ENCODE results near the gene TRPC4AP. TPM values are rescaled to one million over a fixed set of nuclear protein-coding genes. Genes with fewer than 3 reads are reported as not detected.

Gene TRPC4AP
- total RNA-seq, 2 experiments from 2014 or later = 31.9 to 38.8 TPM

GRCh38 chr20:34953960-34954359 is 138.6 kb downstream of the TRPC4AP start:
- ChIA-PET POLR2A (no interaction called here), CTCF (ENCODE audit: unreplicated experiment) (no interaction called here)
- H3K4me2 ChIP-seq (ENCODE audit: low read length) = peak overlapping the region; percentile 82
- BruUV-seq (replicated peaks) = no TSS peak
- TF ChIP-seq EZH2phosphoT487 (IDR thresholded peaks at IDR 0.05; ENCODE audit: borderline replicate concordance, low read depth, low read length) = no peak
- TF ChIP-seq CTCF (conservative IDR thresholded peaks at IDR 0.05; ENCODE audit: low read length) = 0 out of 2 replicates have a peak, but pooled peaks have one; percentile 11
- H3K9me2 ChIP-seq (ENCODE audit: insufficient read depth, low read length) = no peaks in the 10 kb centered on the region
- peaks cover 13% of the 10 kb centered on the region; the same call in 1 of the 2 replicates for H3K79me2 ChIP-seq (ENCODE audit: insufficient read depth, low read depth, low read length)
- H3K4me1 ChIP-seq (ENCODE audit: insufficient read depth, low read length, poor library complexity, severe bottlenecking) = peaks cover 90% of the 10 kb centered on the region
- intact Hi-C loops (cut with micrococcal nuclease; ENCODE audit: unreplicated experiment) = loop anchor here (10.0 kb wide), 1 partner anchor 141 kb away; the partner anchor contains the start of gene TRPC4AP
- H3K36me3 ChIP-seq (ENCODE audit: insufficient read depth, low read length) = peaks cover 14% of the 10 kb centered on the region; the same call in 1 of the 2 replicates
- H3K9me3 ChIP-seq (ENCODE audit: low read length) = no peaks in the 10 kb centered on the region
- DNase-seq (ENCODE audit: low spot score) = no peak
- H3K27ac ChIP-seq (ENCODE audit: low read depth, low read length, poor library complexity, severe bottlenecking) = peak overlapping the region; percentile 13
- no peaks in the 10 kb centered on the region for H4K20me1 ChIP-seq (ENCODE audit: insufficient read depth, low read length)
- no peak overlapping the region for H2AFZ ChIP-seq (ENCODE audit: low read length)
- no peak overlapping the region for H3K4me3 ChIP-seq (ENCODE audit: low read depth, low read length, poor library complexity, severe bottlenecking)

DNA sequence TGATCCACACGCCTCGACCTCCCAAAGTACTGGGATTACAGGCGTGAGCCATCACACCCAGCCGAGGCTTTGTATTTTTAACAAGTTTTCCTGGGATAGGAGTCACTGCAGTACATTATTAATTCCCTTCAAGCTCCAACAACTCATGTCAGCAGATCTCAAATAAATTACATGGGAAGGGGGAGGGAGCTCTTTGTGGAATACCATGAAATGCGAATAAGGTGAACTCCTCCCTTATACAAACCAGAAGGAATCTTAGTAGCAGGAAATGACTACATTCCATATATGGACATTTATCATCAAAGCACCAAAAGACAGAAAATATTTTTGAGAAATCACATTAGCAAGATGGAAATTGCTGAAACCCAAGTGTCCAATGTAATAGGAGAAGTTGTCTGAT is 139.9 kb downstream of the TRPC4AP start:
- DNase-seq (ENCODE audit: low spot score) = no peak
- H4K20me1 ChIP-seq (ENCODE audit: insufficient read depth, low read length) = no peaks in the 10 kb centered on the region
- no peak overlapping the region for H3K4me3 ChIP-seq (ENCODE audit: low read depth, low read length, poor library complexity, severe bottlenecking)
- H3K4me1 ChIP-seq (ENCODE audit: insufficient read depth, low read length, poor library complexity, severe bottlenecking) = peaks cover 78% of the 10 kb centered on the region
- intact Hi-C loops (cut with micrococcal nuclease; ENCODE audit: unreplicated experiment) = loop anchor here (10.0 kb wide), 1 partner anchor 142 kb away; the partner anchor contains the start of gene TRPC4AP
- no TSS peak for BruUV-seq (replicated peaks)
- POLR2A ChIA-PET = interaction anchor here (0.5 to 2.0 kb wide), 4 partner anchors 11 to 487 kb away, joined by 3 to 9 read pairs (median 4); no protein-coding TSS in a partner anchor
- CTCF ChIA-PET (ENCODE audit: unreplicated experiment) = interaction anchor here (0.5 to 1.3 kb wide), 3 partner anchors 69 to 740 kb away, joined by 3 to 7 read pairs (median 4); no protein-coding TSS in a partner anchor
- H3K27ac ChIP-seq (ENCODE audit: low read depth, low read length, poor library complexity, severe bottlenecking) = peak overlapping the region; percentile 92
- no peak for TF ChIP-seq EZH2phosphoT487 (IDR thresholded peaks at IDR 0.05; ENCODE audit: borderline replicate concordance, low read depth, low read length)
- TF ChIP-seq CTCF (conservative IDR thresholded peaks at IDR 0.05; ENCODE audit: low read length) = no peak
- no peaks in the 10 kb centered on the region for H3K9me2 ChIP-seq (ENCODE audit: insufficient read depth, low read length)
- peak overlapping the region; percentile 35; the same call in 1 of the 2 replicates for H3K4me2 ChIP-seq (ENCODE audit: low read length)
- no peaks in the 10 kb centered on the region for H3K9me3 ChIP-seq (ENCODE audit: low read length)
- H3K36me3 ChIP-seq (ENCODE audit: insufficient read depth, low read length) = peaks cover 24% of the 10 kb centered on the region
- H3K79me2 ChIP-seq (ENCODE audit: insufficient read depth, low read depth, low read length) = peaks cover 13% of the 10 kb centered on the region; the same call in 1 of the 2 replicates
- no peak overlapping the region for H2AFZ ChIP-seq (ENCODE audit: low read length)

Small RNAs within 50 kb of the gene (microRNA-seq; reads per million reads assigned to microRNA genes)
- not detected for gene MIR499A (ENCODE audit: borderline replicate concordance)
- gene MIR499B (ENCODE audit: borderline replicate concordance) = not detected

Small RNAs within 50 kb of the gene (small RNA-seq; reads per million reads assigned to genes)
- gene MIR499A (not detected), gene RF00275 (not detected), gene RNU6-407P (not detected)

Other genes starting within 250 kb of the TRPC4AP start
- 1.5 and 2.7 TPM in 2 replicates for gene GGT7, start 220.0 kb downstream of the TRPC4AP start, total RNA-seq (2014; rRNA removed; shearing (Covaris generic))
- gene GGT7, start 220.0 kb downstream of the TRPC4AP start, total RNA-seq (2022) = 0.98 and 1.8 TPM in 2 replicates
- 21.0 and 21.4 TPM in 2 replicates for gene ACSS2, start 216.2 kb downstream of the TRPC4AP start, total RNA-seq (2014; rRNA removed; shearing (Covaris generic))
- gene ACSS2, start 216.2 kb downstream of the TRPC4AP start, total RNA-seq (2022) = 18.2 and 19.9 TPM in 2 replicates
- 91.4 and 105 TPM in 2 replicates for gene GSS, start 137.0 kb downstream of the TRPC4AP start, total RNA-seq (2014; rRNA removed; shearing (Covaris generic))
- 78.7 and 103 TPM in 2 replicates for gene GSS, start 137.0 kb downstream of the TRPC4AP start, total RNA-seq (2022)
- gene MYH7B, start 136.9 kb downstream of the TRPC4AP start, total RNA-seq (2014; rRNA removed; shearing (Covaris generic)) = 0.08 and 0.79 TPM in 2 replicates
- 0.63 and 0.70 TPM in 2 replicates for gene MYH7B, start 136.9 kb downstream of the TRPC4AP start, total RNA-seq (2022)
- gene EDEM2, start 54.5 kb upstream of the TRPC4AP start, total RNA-seq (2014; rRNA removed; shearing (Covaris generic)) = 19.1 and 19.7 TPM in 2 replicates
- 20.7 and 23.0 TPM in 2 replicates for gene EDEM2, start 54.5 kb upstream of the TRPC4AP start, total RNA-seq (2022)
- not detected in 2 replicates for gene PROCR, start 79.3 kb upstream of the TRPC4AP start, total RNA-seq (2014; rRNA removed; shearing (Covaris generic))
- gene PROCR, start 79.3 kb upstream of the TRPC4AP start, total RNA-seq (2022) = not detected in 2 replicates
- gene MMP24, start 133.9 kb upstream of the TRPC4AP start, total RNA-seq (2014; rRNA removed; shearing (Covaris generic)) = not detected in 2 replicates
- not detected in 2 replicates for gene MMP24, start 133.9 kb upstream of the TRPC4AP start, total RNA-seq (2022)
- 13.2 and 14.8 TPM in 2 replicates for gene MMP24OS, start 185.3 kb upstream of the TRPC4AP start, total RNA-seq (2014; rRNA removed; shearing (Covaris generic))
- 44.6 and 48.5 TPM in 2 replicates for gene MMP24OS, start 185.3 kb upstream of the TRPC4AP start, total RNA-seq (2022)
- 93.9 and 113 TPM in 2 replicates for gene EIF6, start 192.0 kb upstream of the TRPC4AP start, total RNA-seq (2014; rRNA removed; shearing (Covaris generic))
- 90.6 and 106 TPM in 2 replicates for gene EIF6, start 192.0 kb upstream of the TRPC4AP start, total RNA-seq (2022)
- not detected in 2 replicates for gene FAM83C, start 199.6 kb upstream of the TRPC4AP start, total RNA-seq (2014; rRNA removed; shearing (Covaris generic))
- gene FAM83C, start 199.6 kb upstream of the TRPC4AP start, total RNA-seq (2022) = not detected in 2 replicates

Data from OCI-LY7 (cell line).